ENCODE measurements around the gene IL3. TPM values are rescaled to one million over a fixed set of nuclear protein-coding genes. Genes with fewer than 3 reads are reported as not detected.

The IL3 gene
- not detected for total RNA-seq

GRCh38 chr5:132060501-132061161, at the start of gene IL3:
Gene IL3, plus strand, starts transcription at chr5:132060655. Its CDS starts 52 bp downstream, at chr5:132060707.
- no peak for DNase-seq

GRCh38 chr5:132010989-132011621, 49.4 kb upstream of the IL3 start:
- no peak for DNase-seq

- DNase-seq: no peak
Measured at GRCh38 chr5:132011622-132012343, 48.7 kb upstream of the IL3 start, which contains the start of gene ACSL6. Gene ACSL6, minus strand, starts transcription at chr5:132011658. Its CDS starts 105 bp downstream, at chr5:132011553.

- peak; percentile 89 for DNase-seq
Measured at GRCh38 chr5:132012371-132013005, 48.0 kb upstream of the IL3 start.

GRCh38 chr5:132013006-132013689, 47.3 kb upstream of the IL3 start:
- no peak for DNase-seq

- DNase-seq: no peak
Measured at GRCh38 chr5:132013711-132014110, 46.7 kb upstream of the IL3 start.

GRCh38 chr5:132016721-132017250, 43.7 kb upstream of the IL3 start:
- no peak for DNase-seq

- no peak for DNase-seq
Measured at GRCh38 chr5:132017316-132017715, 43.1 kb upstream of the IL3 start.

- no peak for DNase-seq
Measured at GRCh38 chr5:132017738-132018625, 42.5 kb upstream of the IL3 start.

- DNase-seq: no peak
Measured at GRCh38 chr5:132019337-132019736, 41.1 kb upstream of the IL3 start.

GRCh38 chr5:132019857-132020555, 40.4 kb upstream of the IL3 start:
- DNase-seq: no peak

GRCh38 chr5:132020568-132021339, 39.7 kb upstream of the IL3 start:
- DNase-seq: no peak

GRCh38 chr5:132021654-132022053, 38.8 kb upstream of the IL3 start:
- no peak for DNase-seq

GRCh38 chr5:132022737-132023136, 37.7 kb upstream of the IL3 start:
- no peak for DNase-seq

- no peak for DNase-seq
Measured at GRCh38 chr5:132023258-132024116, 37.0 kb upstream of the IL3 start.

GRCh38 chr5:132024117-132024435, 36.4 kb upstream of the IL3 start:
- no peak for DNase-seq

- DNase-seq: no peak
Measured at GRCh38 chr5:132024789-132025402, 35.6 kb upstream of the IL3 start.

- no peak for DNase-seq
Measured at GRCh38 chr5:132025403-132025971, 35.0 kb upstream of the IL3 start.
